ENCODE measurements around the gene TOM1L2.
A peak's percentile ranks its signal among the peaks of the same experiment; 100 is the strongest.
"Not testable (repeated sequence)": the region's sequence is repeated elsewhere in the genome, so short reads cannot be mapped to it uniquely, and the experiment has no call there.

The TOM1L2 gene

DNA sequence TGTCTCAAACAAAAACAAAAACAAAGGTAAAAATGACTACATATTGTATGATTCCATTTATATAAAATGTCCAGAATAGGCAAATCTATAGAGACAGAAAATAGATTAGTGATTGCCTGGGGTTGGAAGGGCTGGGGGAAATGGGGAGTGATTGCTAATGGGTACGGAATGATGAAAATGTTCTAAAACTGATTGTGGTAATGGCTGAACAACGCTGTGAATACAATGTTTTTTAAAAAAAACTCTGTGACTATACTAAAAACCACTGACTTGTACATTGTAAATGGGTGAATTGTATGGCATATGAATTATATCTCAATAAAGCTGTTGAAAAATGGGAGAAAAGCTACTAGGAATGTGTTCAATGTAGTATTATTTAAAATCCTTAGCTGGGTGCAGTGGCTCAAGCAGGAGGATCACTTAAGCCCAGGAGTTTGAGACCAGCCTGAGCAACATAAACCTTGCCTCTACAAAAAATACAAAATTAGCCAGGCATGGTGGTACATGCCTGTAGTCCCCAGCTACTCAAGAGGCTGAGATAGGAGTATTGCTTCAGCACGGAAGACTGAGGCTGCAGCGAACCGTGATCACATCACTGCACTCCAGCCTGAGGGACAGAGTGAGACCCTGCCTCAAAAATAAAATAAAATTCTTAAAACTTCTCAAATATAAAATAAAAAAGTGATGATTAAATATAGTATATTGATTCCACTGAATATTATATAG is 47.9 kb downstream of the TOM1L2 start:
- DNase-seq (ENCODE audit: low read depth in 2 of 2): no peak

DNA sequence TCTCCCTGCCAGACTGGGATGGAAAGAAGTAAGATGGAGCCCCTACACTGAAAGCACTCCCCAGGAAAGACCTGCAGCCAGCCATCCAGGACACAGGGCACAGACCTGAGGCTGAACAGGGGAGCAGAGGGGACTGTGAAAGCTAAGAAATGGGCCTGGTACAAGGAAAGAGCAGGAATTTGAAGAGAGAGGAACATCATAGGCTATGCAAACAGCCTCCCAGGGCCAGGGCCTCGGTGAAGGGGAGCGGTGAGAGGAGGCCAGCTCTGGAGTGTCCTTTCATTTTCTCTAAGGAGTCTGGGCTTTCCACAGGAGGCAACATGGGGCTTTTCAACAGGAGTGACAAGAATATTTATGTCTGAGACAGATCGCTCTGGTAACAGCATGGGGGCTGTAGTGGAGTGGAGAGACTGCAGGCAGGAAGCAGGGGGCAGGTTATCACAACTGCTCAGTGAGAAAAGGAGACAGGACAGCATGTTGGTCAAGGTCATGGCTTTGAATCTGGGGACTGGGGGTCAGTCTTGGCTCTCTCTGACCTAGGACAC is 50.1 kb downstream of the TOM1L2 start:
- no peak for DNase-seq (ENCODE audit: low read depth in 2 of 2)

GRCh38 chr17:17921192-17922069 is 50.8 kb downstream of the TOM1L2 start:
- no peak for DNase-seq (ENCODE audit: low read depth in 2 of 2)

DNA sequence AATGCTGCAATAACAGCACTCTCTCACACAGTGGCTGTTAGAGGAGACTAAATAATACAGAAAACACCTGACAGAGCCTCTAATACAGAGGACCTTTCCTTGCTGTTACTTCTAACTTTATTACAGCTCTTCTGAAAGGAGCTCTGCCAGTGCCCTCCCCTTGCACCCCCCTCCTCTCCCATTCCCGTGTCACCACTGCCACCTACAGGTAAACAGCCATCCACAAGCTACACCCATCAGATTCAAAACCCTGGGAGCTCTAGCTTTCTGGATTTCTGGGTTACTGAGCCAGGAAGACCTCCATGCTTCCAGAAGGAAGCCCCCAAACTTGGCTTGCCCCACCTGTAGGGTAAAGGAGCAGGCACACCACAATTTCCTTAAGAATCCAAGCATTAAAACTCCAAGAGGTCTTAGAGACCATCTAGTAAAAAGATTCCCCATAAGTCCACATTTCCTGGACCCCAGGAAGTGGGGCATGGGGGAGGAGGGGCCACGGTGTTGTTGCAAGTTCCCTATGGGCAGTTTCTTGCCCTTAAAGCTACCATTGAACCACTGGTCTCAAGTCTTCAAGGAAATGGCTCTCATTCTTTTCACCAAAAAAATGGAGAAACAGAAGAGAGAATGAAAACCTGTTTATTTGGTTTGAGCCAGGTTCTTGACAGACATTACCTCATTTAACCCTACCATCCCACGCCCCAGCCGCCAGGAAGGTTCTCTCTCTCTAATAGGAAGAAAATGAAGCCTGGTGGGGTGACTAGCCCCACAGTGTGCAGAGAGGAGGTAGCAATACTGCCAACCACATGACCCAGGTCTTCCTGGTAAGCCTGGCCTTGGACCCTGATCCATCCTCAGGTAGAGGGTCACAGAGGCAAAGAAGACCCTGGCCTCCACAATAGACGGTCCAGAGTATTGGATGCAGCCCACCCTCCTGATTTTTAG is 52.8 kb downstream of the TOM1L2 start:
- peak; percentile 24 to 37 for DNase-seq (ENCODE audit: low read depth in 2 of 2)

GRCh38 chr17:17917394-17917793 is 54.8 kb downstream of the TOM1L2 start:
- no peak for DNase-seq (ENCODE audit: low read depth in 2 of 2)

DNA sequence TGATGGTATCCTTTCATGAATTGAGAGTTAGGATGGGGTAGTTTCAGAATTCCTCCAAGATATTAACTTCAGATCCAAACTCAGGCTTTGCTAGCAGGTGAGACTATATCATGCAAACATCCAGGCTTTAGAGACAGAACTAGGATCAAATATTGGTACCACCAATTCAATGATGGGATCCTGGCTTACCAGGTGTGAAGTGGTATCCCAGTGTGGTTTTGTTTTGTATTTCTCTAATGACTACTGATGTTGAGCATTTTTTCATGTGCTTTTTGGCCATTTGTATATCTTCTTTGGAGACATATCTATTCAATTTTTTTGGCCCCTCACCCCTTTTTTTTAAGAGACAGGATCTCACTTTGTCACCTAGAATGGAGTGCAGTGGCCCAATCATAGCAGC is 57.0 kb downstream of the TOM1L2 start:
- DNase-seq (ENCODE audit: low read depth in 2 of 2): no peak

DNA sequence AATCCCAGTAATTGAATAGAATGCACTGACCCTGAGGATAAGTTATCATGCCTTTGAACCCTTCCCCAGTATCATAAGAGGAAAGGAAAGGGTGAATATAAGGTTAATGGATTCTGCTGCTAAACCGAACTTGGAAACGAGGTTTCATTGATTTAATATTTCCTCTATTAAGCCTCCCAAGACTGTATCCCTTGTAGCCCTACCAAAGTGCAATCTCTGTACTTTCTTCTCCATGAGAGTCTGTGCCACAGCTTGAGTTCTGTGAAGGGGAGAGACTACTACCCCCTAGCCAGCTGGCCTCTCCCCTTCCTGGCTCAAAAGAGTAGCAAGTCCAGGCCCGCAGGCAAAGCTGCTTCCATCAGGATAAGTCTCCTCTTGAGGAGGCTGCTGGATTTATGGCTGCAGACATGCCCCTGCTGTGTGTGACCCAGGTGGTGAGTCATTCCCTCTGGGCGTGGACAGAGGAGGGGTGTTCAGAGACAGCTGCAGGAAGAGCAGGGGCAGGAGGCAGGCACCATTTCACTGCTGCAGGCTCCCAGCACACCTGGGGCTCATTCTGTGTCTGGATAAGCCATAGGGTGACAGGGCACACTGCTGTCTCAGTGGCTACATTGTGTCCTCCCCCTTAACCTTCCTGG is 58.4 kb downstream of the TOM1L2 start:
- DNase-seq (ENCODE audit: low read depth in 2 of 2): peak; percentile 5 to 11

- DNase-seq (ENCODE audit: low read depth in 2 of 2): not testable (repeated sequence)
Measured at GRCh38 chr17:17912336-17912735, 59.9 kb downstream of the TOM1L2 start.

- no peak for DNase-seq (ENCODE audit: low read depth in 2 of 2)
Measured at GRCh38 chr17:17911001-17911613, 61.1 kb downstream of the TOM1L2 start.

GRCh38 chr17:17910060-17910459 is 62.1 kb downstream of the TOM1L2 start:
- no peak for DNase-seq (ENCODE audit: low read depth in 2 of 2)

DNA sequence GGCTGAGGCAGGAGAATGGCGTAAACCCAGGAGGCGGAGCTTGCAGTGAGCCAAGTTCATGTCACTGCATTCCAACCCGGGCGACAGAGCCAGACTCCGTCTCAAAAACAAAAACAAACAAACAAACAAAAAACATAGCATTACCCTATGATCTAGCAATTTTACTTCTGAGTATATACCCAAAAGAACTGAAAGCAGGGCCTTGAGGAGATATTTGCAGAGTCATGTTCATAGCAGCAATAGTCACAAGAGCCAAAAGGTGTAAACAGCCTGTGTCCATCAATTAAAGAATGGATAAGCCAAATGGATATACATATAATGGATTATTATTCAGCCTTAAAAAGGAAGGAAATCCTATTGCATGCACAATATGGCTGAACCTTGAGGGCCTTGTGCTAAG is 63.1 kb downstream of the TOM1L2 start:
- DNase-seq (ENCODE audit: low read depth in 2 of 2): no peak

DNA sequence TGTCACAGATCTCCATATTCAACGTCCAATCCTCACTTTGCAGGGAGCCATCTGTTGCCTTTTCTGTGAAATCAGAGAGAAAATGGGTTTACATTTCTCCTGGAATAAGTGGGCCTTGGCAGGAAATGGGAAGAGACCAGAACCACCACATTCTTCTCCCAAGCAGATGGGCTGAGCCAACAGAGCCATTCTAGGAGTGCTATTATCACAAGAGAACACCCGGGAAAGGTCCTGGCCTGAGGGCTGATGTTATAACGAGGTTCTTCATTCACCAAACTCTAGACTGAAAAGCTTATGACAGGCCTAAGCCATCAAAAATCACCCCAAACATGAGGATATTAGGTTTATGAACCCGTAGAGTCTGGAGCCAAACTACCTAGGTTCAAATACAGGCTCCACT is 64.7 kb downstream of the TOM1L2 start:
- no peak for DNase-seq (ENCODE audit: low read depth in 2 of 2)

GRCh38 chr17:17906418-17907215 is 65.6 kb downstream of the TOM1L2 start:
- DNase-seq (ENCODE audit: low read depth in 2 of 2): no peak

GRCh38 chr17:17905036-17905320 is 67.2 kb downstream of the TOM1L2 start:
- no peak for DNase-seq (ENCODE audit: low read depth in 2 of 2)

- DNase-seq (ENCODE audit: low read depth in 2 of 2): no peak
Measured at GRCh38 chr17:17904166-17905035, 67.8 kb downstream of the TOM1L2 start.

DNA sequence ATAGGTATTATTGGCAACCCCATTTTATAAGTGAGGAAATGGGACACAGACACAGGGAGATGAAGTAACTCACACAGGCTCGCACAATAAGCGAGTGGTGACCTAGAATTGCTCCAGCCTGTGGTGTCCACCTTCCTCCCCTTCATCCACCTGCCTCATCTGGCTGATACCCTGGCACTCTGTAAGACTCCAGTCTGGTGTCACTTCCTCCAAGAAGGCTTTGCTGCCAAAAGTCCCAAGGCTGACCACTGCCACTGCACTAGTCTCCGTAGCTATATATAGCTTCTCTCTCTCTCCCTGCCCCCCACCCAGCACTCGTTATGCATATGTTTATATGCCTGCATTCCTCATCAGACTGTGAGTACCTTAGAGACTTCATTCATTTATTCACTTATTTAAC is 69.3 kb downstream of the TOM1L2 start:
- no peak for DNase-seq (ENCODE audit: low read depth in 2 of 2)

- no peak for DNase-seq (ENCODE audit: low read depth in 2 of 2)
Measured at GRCh38 chr17:17902376-17902775, 69.8 kb downstream of the TOM1L2 start.

DNA sequence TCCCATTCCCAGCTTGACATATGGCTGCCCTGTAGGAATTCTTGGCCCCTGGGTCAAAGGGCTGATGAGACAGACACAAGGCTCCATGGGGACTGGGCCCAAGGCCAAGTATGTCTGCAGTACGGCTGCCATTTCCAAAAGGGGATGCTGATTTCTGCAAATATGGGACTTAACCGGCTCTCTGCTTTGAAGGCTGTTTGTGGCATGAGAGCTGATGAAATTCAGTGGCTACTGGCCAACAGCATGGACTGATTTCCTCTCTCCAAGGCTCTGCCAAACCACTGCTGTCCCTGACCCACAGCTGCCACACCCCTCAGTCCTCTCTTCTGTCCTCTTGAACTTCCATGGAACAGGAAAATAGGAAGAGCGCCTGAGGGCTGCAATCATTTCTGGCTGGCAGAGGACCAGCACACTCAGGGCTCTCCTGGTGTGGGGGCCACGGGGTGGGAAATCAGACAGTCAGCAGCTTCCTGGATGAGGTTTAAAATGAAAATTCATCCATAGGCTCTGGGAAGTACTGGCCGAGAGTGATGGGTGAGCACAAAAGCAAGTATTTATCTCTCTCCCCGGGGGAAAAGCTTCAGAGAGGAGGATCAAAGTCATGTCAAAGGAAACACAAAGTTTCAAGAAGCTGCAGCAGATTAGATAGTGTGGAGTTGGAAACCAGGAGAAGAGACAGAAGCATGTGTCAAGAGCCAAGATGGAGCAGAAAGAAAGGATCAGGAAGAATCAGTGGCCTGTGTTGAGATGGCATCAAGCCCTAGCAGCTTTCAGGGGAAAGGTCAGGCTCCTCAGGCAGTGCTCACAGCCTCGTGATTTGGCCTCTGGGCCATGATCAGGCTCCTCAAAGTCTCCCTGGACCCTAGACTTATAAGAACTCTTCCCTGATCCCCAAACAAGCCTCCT is 71.3 kb downstream of the TOM1L2 start:
- no peak for DNase-seq (ENCODE audit: low read depth in 2 of 2)

Measured in stimulated activated CD8-positive, alpha-beta memory T cell treated with anti-CD3 and anti-CD28 coated beads, Interleukin-2, amount 100 ng/mL, for 1 hour (primary cell).